PC-9 (cell line): ENCODE data around the gene FHDC1. TPM values are rescaled to one million over a fixed set of nuclear protein-coding genes. Genes with fewer than 3 reads are reported as not detected.

Source experiments
- BruUV-seq: library from RNA; stranded (reverse); fragments of 400-500 nt; replicated peaks from 2 replicates; lab custom pipeline; 2021; lab: Mats Ljungman, UMichigan
- CTCF ChIA-PET: fragments of 300-600 bp; sonication (Branson Sonifier 250); formaldehyde crosslinking; loops from one replicate; lab custom pipeline; 2022; ENCODE audit warnings: antibody characterized with exemption; lab: Charles Lee
- POLR2A ChIA-PET: fragments of 300-600 bp; sonication (Branson Sonifier 250); formaldehyde crosslinking; loops from one replicate; lab custom pipeline; 2022; ENCODE audit warnings: antibody characterized with exemption; ENCODE audit not compliant: unreplicated experiment; lab: Charles Lee
- DNase-seq, 2 experiments: peaks; one replicate each; pipeline versions ENCODE4 v3.0.0 to v3.0.0-alpha.2; 2015 to 2022; ENCODE audit warnings: mixed read lengths in 1 of 2
- H2AFZ ChIP-seq: fragments of 200-600 bp; sonication (generic); 2 replicates; pipeline ENCODE4 v1.8.1; 2017; ENCODE audit warnings: antibody characterized with exemption
- H3F3A ChIP-seq: fragments of 200-600 bp; sonication (generic); 2 replicates; pipeline ENCODE4 v1.8.1; 2017; ENCODE audit warnings: antibody characterized with exemption, mild to moderate bottlenecking, low read depth; ENCODE audit not compliant: insufficient read depth
- H3K27ac ChIP-seq: fragments of 200-600 bp; sonication (generic); 2 replicates; pipeline ENCODE4 v1.6.1; 2016; ENCODE audit warnings: mixed run types
- H3K27me3 ChIP-seq: fragments of 200-600 bp; sonication (generic); 2 replicates; pipeline ENCODE4 v1.6.1; 2016; ENCODE audit warnings: low read depth, mixed run types; ENCODE audit not compliant: insufficient read depth
- H3K36me3 ChIP-seq: fragments of 200-600 bp; sonication (generic); 2 replicates; pipeline ENCODE4 v1.6.1; 2016; ENCODE audit warnings: low read depth, mixed run types
- H3K4me1 ChIP-seq: fragments of 200-600 bp; sonication (generic); replicated peaks from 2 replicates; pipeline ENCODE4 v1.6.1; 2016; ENCODE audit warnings: mixed run types; ENCODE audit not compliant: insufficient read depth
- H3K4me2 ChIP-seq: fragments of 200-600 bp; sonication (generic); 2 replicates; pipeline ENCODE4 v1.6.1; 2017; ENCODE audit warnings: mixed run types
- H3K4me3 ChIP-seq: fragments of 200-600 bp; sonication (generic); 2 replicates; pipeline ENCODE4 v1.6.1; 2016; ENCODE audit warnings: mixed run types
- H3K79me2 ChIP-seq: fragments of 200-600 bp; sonication (generic); 2 replicates; pipeline ENCODE4 v1.6.1; 2017; ENCODE audit warnings: low read depth, mixed run types
- H3K9me2 ChIP-seq: fragments of 200-600 bp; sonication (generic); 2 replicates; pipeline ENCODE4 v1.8.1; 2017; ENCODE audit warnings: mild to moderate bottlenecking; ENCODE audit not compliant: insufficient read depth
- H3K9me3 ChIP-seq: fragments of 200-600 bp; sonication (generic); 2 replicates; pipeline ENCODE4 v1.8.1; 2016; ENCODE audit warnings: low read depth; ENCODE audit not compliant: insufficient read depth
- H4K20me1 ChIP-seq: fragments of 200-600 bp; sonication (generic); 2 replicates; pipeline ENCODE4 v1.8.1; 2017; ENCODE audit not compliant: insufficient read depth
- CTCF ChIP-seq: fragments of 200-600 bp; sonication (generic); conservative IDR thresholded peaks from 2 replicates; pipeline ENCODE4 v1.6.1; 2017; ENCODE audit warnings: mixed run types, antibody characterized with exemption, mild to moderate bottlenecking, moderate library complexity
- EZH2 ChIP-seq: fragments of 200-600 bp; sonication (generic); IDR thresholded peaks from 2 replicates; pipeline ENCODE4 v1.8.0; 2017; ENCODE audit warnings: antibody characterized with exemption, low read depth
- intact Hi-C: fragments of 100-400 bp; cut with micrococcal nuclease; formaldehyde crosslinking; loops from one replicate; pipeline ENCODE4 v1.10.0; 2022; ENCODE audit not compliant: unreplicated experiment
- total RNA-seq: library from RNA; stranded (reverse); gene quantifications from 2 replicates; pipeline ENCODE4 v1.2.3, GENCODE V29; 2021

FHDC1 gene
- total RNA-seq, 1 experiment from 2014 or later, result 17.4 TPM

- intact Hi-C loops, result no loop called here
- ChIA-PET POLR2A (no interaction called here), CTCF (no interaction called here)
- no peak overlapping the region for H3K4me2 ChIP-seq
- no peaks in the 10 kb centered on the region for H3K79me2 ChIP-seq
- TF ChIP-seq EZH2 (no peak), CTCF (no peak)
- no peaks in the 10 kb centered on the region for H4K20me1 ChIP-seq
- no peak overlapping the region for H2AFZ ChIP-seq
- H3K27me3 ChIP-seq, result no peaks in the 10 kb centered on the region
- no peak overlapping the region for H3K27ac ChIP-seq
- no peaks in the 10 kb centered on the region for H3K9me3 ChIP-seq
- no peaks in the 10 kb centered on the region for H3K9me2 ChIP-seq
- no peaks in the 10 kb centered on the region for H3K4me1 ChIP-seq
- H3K4me3 ChIP-seq, result no peak overlapping the region
- no TSS peak for BruUV-seq
- no peaks in the 10 kb centered on the region for H3F3A ChIP-seq
- H3K36me3 ChIP-seq, result no peaks in the 10 kb centered on the region
- no peak for DNase-seq
Measured at GRCh38 chr4:153026591-153027346, 90.6 kb downstream of the FHDC1 start.

GRCh38 chr4:153027866-153028265 lies 91.7 kb downstream of the FHDC1 start:
- CTCF ChIA-PET, result no interaction called here
- no peak for DNase-seq
- H3K4me3 ChIP-seq, result no peak overlapping the region
- no peak overlapping the region for H3K27ac ChIP-seq
- POLR2A ChIA-PET, result no interaction called here
- H3F3A ChIP-seq, result no peaks in the 10 kb centered on the region
- H2AFZ ChIP-seq, result no peak overlapping the region
- no peaks in the 10 kb centered on the region for H3K79me2 ChIP-seq
- H3K9me3 ChIP-seq, result no peaks in the 10 kb centered on the region
- no peaks in the 10 kb centered on the region for H4K20me1 ChIP-seq
- H3K9me2 ChIP-seq, result no peaks in the 10 kb centered on the region
- H3K4me2 ChIP-seq, result no peak overlapping the region
- no peaks in the 10 kb centered on the region for H3K4me1 ChIP-seq
- no peaks in the 10 kb centered on the region for H3K27me3 ChIP-seq
- no peak for TF ChIP-seq CTCF
- TF ChIP-seq EZH2, result no peak
- intact Hi-C loops, result no loop called here
- no TSS peak for BruUV-seq
- H3K36me3 ChIP-seq, result no peaks in the 10 kb centered on the region

- no peak overlapping the region for H3K4me2 ChIP-seq
- H3K9me3 ChIP-seq, result no peaks in the 10 kb centered on the region
- no peaks in the 10 kb centered on the region for H3K9me2 ChIP-seq
- no peaks in the 10 kb centered on the region for H4K20me1 ChIP-seq
- intact Hi-C loops, result no loop called here
- no peak for TF ChIP-seq EZH2
- TF ChIP-seq CTCF, result no peak
- H3K27me3 ChIP-seq, result no peaks in the 10 kb centered on the region
- no peaks in the 10 kb centered on the region for H3K36me3 ChIP-seq
- BruUV-seq, result no TSS peak
- no peak for DNase-seq
- ChIA-PET CTCF (no interaction called here), POLR2A (no interaction called here)
- H3K4me3 ChIP-seq, result no peak overlapping the region
- no peak overlapping the region for H3K27ac ChIP-seq
- no peaks in the 10 kb centered on the region for H3F3A ChIP-seq
- H3K79me2 ChIP-seq, result no peaks in the 10 kb centered on the region
- no peaks in the 10 kb centered on the region for H3K4me1 ChIP-seq
- no peak overlapping the region for H2AFZ ChIP-seq
Measured at GRCh38 chr4:153028535-153028934, 92.4 kb downstream of the FHDC1 start.

Other genes with a start within 250 kb of the FHDC1 start
- gene TIGD4, start 156.6 kb upstream of the FHDC1 start, total RNA-seq, result 0.35 and 0.70 TPM in 2 replicates
- 37.4 and 38.4 TPM in 2 replicates for gene ARFIP1, start 156.4 kb upstream of the FHDC1 start, total RNA-seq